ENCODE measurements around the gene ATP8B4. TPM values are rescaled to one million over a fixed set of nuclear protein-coding genes. Genes with fewer than 3 reads are reported as not detected.

The ATP8B4 gene
- total and polyA plus RNA-seq, 4 donors = 1.9 to 19.7 (median 12.4) TPM

DNA sequence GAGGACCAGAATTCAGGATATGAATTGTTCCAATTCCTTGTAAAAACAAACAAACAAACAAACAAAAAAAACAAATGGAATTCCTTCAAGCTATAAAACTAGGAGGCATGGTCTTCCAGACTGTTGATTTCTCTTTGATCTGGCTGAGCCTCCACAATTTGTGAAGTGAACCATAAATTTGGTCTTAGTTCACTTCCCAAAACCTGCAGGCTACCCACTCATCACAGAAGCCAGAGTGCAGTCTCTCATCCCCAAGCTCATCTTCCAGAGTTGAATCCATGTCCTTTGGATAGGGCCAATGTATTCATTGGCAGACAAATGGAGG lies 294.3 kb downstream of the ATP8B4 start:
- no peak for DNase-seq (ENCODE audit: low spot score)
- no peaks in the 10 kb centered on the region for H3K4me1 ChIP-seq (ENCODE audit: control insufficient read depth in 4 of 4, insufficient read depth in 4 of 4, low read length in 3 of 4)
- H3K9me3 ChIP-seq (ENCODE audit: control insufficient read depth in 4 of 4, low read length in 3 of 4) = no peaks in the 10 kb centered on the region
- no peak overlapping the region for H3K4me3 ChIP-seq (ENCODE audit: low read depth in 1 of 3, low read length in 3 of 3)
- H3K27ac ChIP-seq (ENCODE audit: low read depth in 1 of 2, low read length in 2 of 2) = no peak overlapping the region
- no peaks in the 10 kb centered on the region for H3K27me3 ChIP-seq (ENCODE audit: control insufficient read depth in 4 of 4, insufficient read depth in 4 of 4, low read length in 3 of 4)
- no peak overlapping the region for H3K9ac ChIP-seq (ENCODE audit: low read depth in 1 of 2, low read length in 2 of 2)
- TF ChIP-seq SP1 (IDR thresholded peaks at IDR 0.05) = no peak
- no peaks in the 10 kb centered on the region for H3K36me3 ChIP-seq (ENCODE audit: control insufficient read depth in 4 of 4, insufficient read depth in 3 of 4, low read depth in 1 of 4, low read length in 3 of 4)

DNA sequence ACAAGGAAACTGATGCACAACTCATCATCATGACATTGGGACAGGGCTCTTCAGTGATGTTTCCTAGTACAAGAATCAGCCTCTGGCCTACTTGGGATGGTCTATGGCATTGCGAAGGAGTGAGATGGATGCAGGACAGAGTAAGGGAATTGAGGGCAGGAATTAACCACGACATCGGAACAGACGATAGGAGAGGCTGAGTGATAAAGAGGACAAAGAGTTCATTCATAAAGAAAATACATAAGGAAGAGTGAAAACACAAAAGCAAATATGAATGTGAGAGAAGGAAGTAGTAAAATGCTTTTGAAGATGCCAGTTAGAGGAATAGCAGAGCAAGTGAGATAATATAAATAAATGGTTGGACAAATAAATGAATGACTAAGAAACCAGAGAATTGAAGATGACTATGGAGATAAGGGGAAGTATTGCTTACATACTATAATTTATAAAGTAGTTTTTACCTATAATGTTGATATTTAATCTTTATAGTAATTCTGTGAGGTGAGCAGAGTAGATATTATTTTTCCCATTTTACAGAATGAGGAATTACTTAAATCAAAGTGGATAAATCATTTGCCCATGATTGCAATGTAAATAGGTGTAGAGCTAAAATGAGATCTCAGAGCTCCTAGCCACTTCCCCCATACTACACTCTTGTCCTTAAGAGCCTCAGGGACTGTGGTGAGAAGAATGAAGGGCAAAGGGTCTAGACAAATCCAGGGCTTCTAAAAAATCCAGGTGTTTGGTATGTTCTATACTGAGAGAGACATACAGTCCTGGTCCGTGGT lies 294.9 kb downstream of the ATP8B4 start:
- H3K4me1 ChIP-seq (ENCODE audit: control insufficient read depth in 4 of 4, insufficient read depth in 4 of 4, low read length in 3 of 4) = no peaks in the 10 kb centered on the region
- TF ChIP-seq GABPA (IDR thresholded peaks at IDR 0.05 in 1 of 2, conservative IDR thresholded peaks at IDR 0.05 in 1 of 2) (no peak), HNF4A (conservative IDR thresholded peaks at IDR 0.05) (no peak), SP1 (IDR thresholded peaks at IDR 0.05) (no peak), HNF4G (IDR thresholded peaks at IDR 0.05) (no peak), YY1 (IDR thresholded peaks at IDR 0.05) (no peak), RAD21 (IDR thresholded peaks at IDR 0.05) (no peak), JUND (IDR thresholded peaks at IDR 0.05) (no peak), FOXA2 (IDR thresholded peaks at IDR 0.05) (no peak)

DNA sequence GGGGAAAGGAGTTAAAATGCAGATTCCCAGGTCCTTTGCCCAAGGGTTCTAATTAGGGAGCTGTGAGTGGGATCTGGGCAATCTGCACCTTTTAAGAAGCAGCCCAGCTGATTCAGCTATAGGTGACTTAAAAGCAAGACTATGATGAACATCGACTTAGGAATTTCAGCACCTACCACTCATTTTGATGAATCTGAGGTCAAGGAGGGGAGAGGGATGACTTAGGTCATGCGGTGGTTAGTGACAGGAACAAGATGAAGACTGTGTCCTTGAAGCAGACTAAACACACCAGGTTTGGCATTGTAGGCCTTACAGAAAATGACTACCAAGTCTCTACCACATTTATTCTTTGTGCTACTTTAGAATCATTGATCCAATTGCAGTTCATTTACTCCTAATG lies 301.9 kb downstream of the ATP8B4 start:
- Histone ChIP-seq H3K4me1 (ENCODE audit: control insufficient read depth in 4 of 4, insufficient read depth in 4 of 4, low read length in 3 of 4) (no peaks in the 10 kb centered on the region), H3K27me3 (ENCODE audit: control insufficient read depth in 4 of 4, insufficient read depth in 4 of 4, low read length in 3 of 4) (no peaks in the 10 kb centered on the region), H3K9ac (ENCODE audit: low read depth in 1 of 2, low read length in 2 of 2) (no peak overlapping the region), H3K36me3 (ENCODE audit: control insufficient read depth in 4 of 4, insufficient read depth in 3 of 4, low read depth in 1 of 4, low read length in 3 of 4) (no peaks in the 10 kb centered on the region), H3K27ac (ENCODE audit: low read depth in 1 of 2, low read length in 2 of 2) (no peak overlapping the region), H3K4me3 (ENCODE audit: low read depth in 1 of 3, low read length in 3 of 3) (no peak overlapping the region), H3K9me3 (ENCODE audit: control insufficient read depth in 4 of 4, low read length in 3 of 4) (peaks cover 0 to 5% (median 3%) of the 10 kb centered on the region in 4 donors)
- 82% methylated on average over 2 of the region's 2 CpGs for WGBS
- TF ChIP-seq TAF1 (conservative IDR thresholded peaks at IDR 0.05) (no peak), RAD21 (IDR thresholded peaks at IDR 0.05) (no peak), YY1 (IDR thresholded peaks at IDR 0.05) (no peak), NR2F2 (IDR thresholded peaks at IDR 0.05) (no peak), FOXA1 (IDR thresholded peaks at IDR 0.05) (no peak), FOXA2 (IDR thresholded peaks at IDR 0.05) (no peak)
- TF ChIP-seq, protein P1, sequence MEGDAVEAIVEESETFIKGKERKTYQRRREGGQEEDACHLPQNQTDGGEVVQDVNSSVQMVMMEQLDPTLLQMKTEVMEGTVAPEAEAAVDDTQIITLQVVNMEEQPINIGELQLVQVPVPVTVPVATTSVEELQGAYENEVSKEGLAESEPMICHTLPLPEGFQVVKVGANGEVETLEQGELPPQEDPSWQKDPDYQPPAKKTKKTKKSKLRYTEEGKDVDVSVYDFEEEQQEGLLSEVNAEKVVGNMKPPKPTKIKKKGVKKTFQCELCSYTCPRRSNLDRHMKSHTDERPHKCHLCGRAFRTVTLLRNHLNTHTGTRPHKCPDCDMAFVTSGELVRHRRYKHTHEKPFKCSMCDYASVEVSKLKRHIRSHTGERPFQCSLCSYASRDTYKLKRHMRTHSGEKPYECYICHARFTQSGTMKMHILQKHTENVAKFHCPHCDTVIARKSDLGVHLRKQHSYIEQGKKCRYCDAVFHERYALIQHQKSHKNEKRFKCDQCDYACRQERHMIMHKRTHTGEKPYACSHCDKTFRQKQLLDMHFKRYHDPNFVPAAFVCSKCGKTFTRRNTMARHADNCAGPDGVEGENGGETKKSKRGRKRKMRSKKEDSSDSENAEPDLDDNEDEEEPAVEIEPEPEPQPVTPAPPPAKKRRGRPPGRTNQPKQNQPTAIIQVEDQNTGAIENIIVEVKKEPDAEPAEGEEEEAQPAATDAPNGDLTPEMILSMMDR (IDR thresholded peaks at IDR 0.05; ENCODE audit: low read depth, low read length, missing input control) = no peak
- no peak for DNase-seq (ENCODE audit: low spot score)

More for the DNA sequence above, 294.9 kb downstream of the ATP8B4 start:
- no peak for DNase-seq (ENCODE audit: low spot score)
- Histone ChIP-seq H3K9ac (ENCODE audit: low read depth in 1 of 2, low read length in 2 of 2) (no peak overlapping the region), H3K36me3 (ENCODE audit: control insufficient read depth in 4 of 4, insufficient read depth in 3 of 4, low read depth in 1 of 4, low read length in 3 of 4) (no peaks in the 10 kb centered on the region), H3K9me3 (ENCODE audit: control insufficient read depth in 4 of 4, low read length in 3 of 4) (peaks cover 0 to 2% (median 0%) of the 10 kb centered on the region in 4 donors), H3K27ac (ENCODE audit: low read depth in 1 of 2, low read length in 2 of 2) (no peak overlapping the region), H3K4me3 (ENCODE audit: low read depth in 1 of 3, low read length in 3 of 3) (no peak overlapping the region), H3K27me3 (ENCODE audit: control insufficient read depth in 4 of 4, insufficient read depth in 4 of 4, low read length in 3 of 4) (no peaks in the 10 kb centered on the region)
- 82% methylated on average over 5 of the region's 5 CpGs for WGBS

DNA sequence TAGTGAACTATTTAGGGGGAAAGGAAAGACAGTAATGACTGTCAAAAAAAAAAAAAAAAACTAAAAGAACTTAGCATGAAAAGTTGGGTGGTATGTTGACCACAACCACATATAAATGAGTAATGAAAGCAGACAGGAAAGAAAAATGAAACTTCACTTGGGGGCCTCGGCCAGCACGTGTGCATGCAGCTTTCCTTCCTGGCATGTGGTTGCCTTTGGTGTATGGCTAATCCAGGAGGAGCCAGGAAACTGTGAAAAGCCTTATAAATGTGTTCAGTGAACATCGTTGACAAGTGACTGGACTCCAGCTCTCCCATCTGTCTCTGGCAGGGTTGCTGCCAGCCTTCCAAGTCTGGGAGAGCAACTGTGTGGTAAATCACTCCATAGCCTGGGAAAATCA lies 303.1 kb downstream of the ATP8B4 start:
- 48% methylated on average over 3 of the region's 3 CpGs for WGBS
- no peak overlapping the region for H3K4me3 ChIP-seq (ENCODE audit: low read depth in 1 of 3, low read length in 3 of 3)
- no peak for DNase-seq (ENCODE audit: low spot score)
- H3K4me1 ChIP-seq (ENCODE audit: control insufficient read depth in 4 of 4, insufficient read depth in 4 of 4, low read length in 3 of 4) = no peaks in the 10 kb centered on the region
- no peaks in the 10 kb centered on the region for H3K27me3 ChIP-seq (ENCODE audit: control insufficient read depth in 4 of 4, insufficient read depth in 4 of 4, low read length in 3 of 4)
- H3K9ac ChIP-seq (ENCODE audit: low read depth in 1 of 2, low read length in 2 of 2) = no peak overlapping the region
- peaks cover 0 to 5% (median 3%) of the 10 kb centered on the region in 4 donors for H3K9me3 ChIP-seq (ENCODE audit: control insufficient read depth in 4 of 4, low read length in 3 of 4)
- no peaks in the 10 kb centered on the region for H3K36me3 ChIP-seq (ENCODE audit: control insufficient read depth in 4 of 4, insufficient read depth in 3 of 4, low read depth in 1 of 4, low read length in 3 of 4)
- H3K27ac ChIP-seq (ENCODE audit: low read depth in 1 of 2, low read length in 2 of 2) = no peak overlapping the region
- no peak for TF ChIP-seq NR2F2 (IDR thresholded peaks at IDR 0.05)
- TF ChIP-seq, protein P1 (IDR thresholded peaks at IDR 0.05; ENCODE audit: low read depth, low read length, missing input control) = no peak
- TF ChIP-seq, protein P2, sequence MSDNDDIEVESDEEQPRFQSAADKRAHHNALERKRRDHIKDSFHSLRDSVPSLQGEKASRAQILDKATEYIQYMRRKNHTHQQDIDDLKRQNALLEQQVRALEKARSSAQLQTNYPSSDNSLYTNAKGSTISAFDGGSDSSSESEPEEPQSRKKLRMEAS (IDR thresholded peaks at IDR 0.05) = no peak
- TF ChIP-seq TAF1 (conservative IDR thresholded peaks at IDR 0.05) = no peak
- TF ChIP-seq, protein P3, sequence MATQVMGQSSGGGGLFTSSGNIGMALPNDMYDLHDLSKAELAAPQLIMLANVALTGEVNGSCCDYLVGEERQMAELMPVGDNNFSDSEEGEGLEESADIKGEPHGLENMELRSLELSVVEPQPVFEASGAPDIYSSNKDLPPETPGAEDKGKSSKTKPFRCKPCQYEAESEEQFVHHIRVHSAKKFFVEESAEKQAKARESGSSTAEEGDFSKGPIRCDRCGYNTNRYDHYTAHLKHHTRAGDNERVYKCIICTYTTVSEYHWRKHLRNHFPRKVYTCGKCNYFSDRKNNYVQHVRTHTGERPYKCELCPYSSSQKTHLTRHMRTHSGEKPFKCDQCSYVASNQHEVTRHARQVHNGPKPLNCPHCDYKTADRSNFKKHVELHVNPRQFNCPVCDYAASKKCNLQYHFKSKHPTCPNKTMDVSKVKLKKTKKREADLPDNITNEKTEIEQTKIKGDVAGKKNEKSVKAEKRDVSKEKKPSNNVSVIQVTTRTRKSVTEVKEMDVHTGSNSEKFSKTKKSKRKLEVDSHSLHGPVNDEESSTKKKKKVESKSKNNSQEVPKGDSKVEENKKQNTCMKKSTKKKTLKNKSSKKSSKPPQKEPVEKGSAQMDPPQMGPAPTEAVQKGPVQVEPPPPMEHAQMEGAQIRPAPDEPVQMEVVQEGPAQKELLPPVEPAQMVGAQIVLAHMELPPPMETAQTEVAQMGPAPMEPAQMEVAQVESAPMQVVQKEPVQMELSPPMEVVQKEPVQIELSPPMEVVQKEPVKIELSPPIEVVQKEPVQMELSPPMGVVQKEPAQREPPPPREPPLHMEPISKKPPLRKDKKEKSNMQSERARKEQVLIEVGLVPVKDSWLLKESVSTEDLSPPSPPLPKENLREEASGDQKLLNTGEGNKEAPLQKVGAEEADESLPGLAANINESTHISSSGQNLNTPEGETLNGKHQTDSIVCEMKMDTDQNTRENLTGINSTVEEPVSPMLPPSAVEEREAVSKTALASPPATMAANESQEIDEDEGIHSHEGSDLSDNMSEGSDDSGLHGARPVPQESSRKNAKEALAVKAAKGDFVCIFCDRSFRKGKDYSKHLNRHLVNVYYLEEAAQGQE (IDR thresholded peaks at IDR 0.05) = no peak
- no peak for TF ChIP-seq FOXA1 (IDR thresholded peaks at IDR 0.05)
- no peak for TF ChIP-seq RXRA (IDR thresholded peaks at IDR 0.05)
- TF ChIP-seq YY1 (IDR thresholded peaks at IDR 0.05) = no peak
- TF ChIP-seq HNF4G (IDR thresholded peaks at IDR 0.05) = no peak

All from liver (tissue), 9 donors.